Measurements from ENCODE around the gene ACOT13.
A peak's percentile ranks its signal among the peaks of the same experiment; 100 is the strongest.
"Not testable (repeated sequence)": the region's sequence is repeated elsewhere in the genome, so short reads cannot be mapped to it uniquely, and the experiment has no call there.

The ACOT13 gene

GRCh38 chr6:24666641-24667377 is at the start of gene ACOT13, which contains the start of gene TDP2:
TSS of gene ACOT13 (plus strand) at chr6:24667077. CDS start at chr6:24667264, 187 bp downstream.
TSS of gene TDP2 (minus strand) at chr6:24666899. CDS start at chr6:24666862, 37 bp downstream.
- DNase-seq: peak in 55 of 56 donors; percentile 56 to 97 (median 91)

- no peak for DNase-seq
Measured at GRCh38 chr6:24619661-24620060, 47.2 kb upstream of the ACOT13 start.

GRCh38 chr6:24620637-24621036 is 46.2 kb upstream of the ACOT13 start:
- no peak for DNase-seq

GRCh38 chr6:24621626-24622289 is 45.1 kb upstream of the ACOT13 start:
- DNase-seq: no peak

GRCh38 chr6:24630856-24631505 is 35.9 kb upstream of the ACOT13 start:
- DNase-seq: no peak

- DNase-seq: no peak
Measured at GRCh38 chr6:24631671-24632070, 35.2 kb upstream of the ACOT13 start.

- no peak for DNase-seq
Measured at GRCh38 chr6:24632573-24632972, 34.3 kb upstream of the ACOT13 start.

- DNase-seq: no peak
Measured at GRCh38 chr6:24636681-24637080, 30.2 kb upstream of the ACOT13 start.

GRCh38 chr6:24640166-24640565 is 26.7 kb upstream of the ACOT13 start:
- DNase-seq: no peak

- DNase-seq: not testable (repeated sequence)
Measured at GRCh38 chr6:24640631-24641030, 26.2 kb upstream of the ACOT13 start.

- DNase-seq: no peak
Measured at GRCh38 chr6:24642061-24642460, 24.8 kb upstream of the ACOT13 start.

GRCh38 chr6:24643920-24644319 is 23.0 kb upstream of the ACOT13 start:
- DNase-seq: no peak

- no peak for DNase-seq
Measured at GRCh38 chr6:24644377-24644776, 22.5 kb upstream of the ACOT13 start.

GRCh38 chr6:24646771-24647170 is 20.1 kb upstream of the ACOT13 start:
- no peak for DNase-seq

GRCh38 chr6:24648276-24648675 is 18.6 kb upstream of the ACOT13 start:
- no peak for DNase-seq

- DNase-seq: no peak
Measured at GRCh38 chr6:24649691-24650090, 17.2 kb upstream of the ACOT13 start.

- no peak for DNase-seq
Measured at GRCh38 chr6:24650365-24650764, 16.5 kb upstream of the ACOT13 start.

- DNase-seq: no peak
Measured at GRCh38 chr6:24655215-24655614, 11.7 kb upstream of the ACOT13 start.

GRCh38 chr6:24658573-24659560 is 8.0 kb upstream of the ACOT13 start:
- DNase-seq: no peak

GRCh38 chr6:24659561-24659960 is 7.3 kb upstream of the ACOT13 start:
- no peak for DNase-seq

- no peak for DNase-seq
Measured at GRCh38 chr6:24660105-24660504, 6.8 kb upstream of the ACOT13 start.
